ENCODE results near the gene DMD. TPM values are rescaled to one million over a fixed set of nuclear protein-coding genes. Genes with fewer than 3 reads are reported as not detected.

Gene DMD
- total and polyA plus RNA-seq, 9 donors, result 14.0 to 70.5 (median 37.6) TPM

- Histone ChIP-seq H3K27ac (no peak overlapping the region), H3K9me3 (no peaks in the 10 kb centered on the region), H3K36me3 (no peaks in the 10 kb centered on the region), H3K4me1 (ENCODE audit: insufficient read depth) (peaks cover 2% of the 10 kb centered on the region), H3K4me3 (no peak overlapping the region), H3K27me3 (no peaks in the 10 kb centered on the region)
- 61 to 70% (median 66%) methylated on average over 9 of the region's 9 CpGs for WGBS, 3 donors
- TF ChIP-seq CTCF (IDR thresholded peaks at IDR 0.05) (no peak), EP300 (IDR thresholded peaks at IDR 0.05) (no peak), POLR2A (IDR thresholded peaks at IDR 0.05) (no peak)
- intact Hi-C loops (cut with DNase I), result no loop called here
- no peak for DNase-seq
Measured at GRCh38 chrX:32644476-32645245, 566.7 kb downstream of the DMD start.

- intact Hi-C loops (cut with DNase I), result no loop called here
- WGBS, 3 donors, result 62 to 73% (median 69%) methylated on average over 3 of the region's 3 CpGs
- Histone ChIP-seq H3K4me3 (no peak overlapping the region), H3K36me3 (no peaks in the 10 kb centered on the region), H3K4me1 (ENCODE audit: insufficient read depth) (peaks cover 2% of the 10 kb centered on the region), H3K9me3 (no peaks in the 10 kb centered on the region), H3K27me3 (no peaks in the 10 kb centered on the region), H3K27ac (no peak overlapping the region)
- TF ChIP-seq EP300 (IDR thresholded peaks at IDR 0.05) (no peak), CTCF (IDR thresholded peaks at IDR 0.05) (no peak), POLR2A (IDR thresholded peaks at IDR 0.05) (no peak)
- no peak for DNase-seq
Measured at GRCh38 chrX:32642283-32642682, 569.1 kb downstream of the DMD start.

- intact Hi-C loops (cut with DNase I), result no loop called here
- 73 to 75% (median 74%) methylated on average over 5 of the region's 5 CpGs for WGBS, 3 donors
Measured at GRCh38 chrX:32618154-32618553, 593.2 kb downstream of the DMD start.

GRCh38 chrX:32614707-32615106 lies 596.6 kb downstream of the DMD start:
- no peaks in the 10 kb centered on the region for H3K36me3 ChIP-seq
- intact Hi-C loops (cut with DNase I), result no loop called here
- no peak overlapping the region for H3K27ac ChIP-seq
- WGBS, 3 donors, result 61 to 75% (median 64%) methylated on average over 2 of the region's 2 CpGs
- TF ChIP-seq EP300 (IDR thresholded peaks at IDR 0.05) (no peak), CTCF (IDR thresholded peaks at IDR 0.05) (no peak), POLR2A (IDR thresholded peaks at IDR 0.05) (no peak)
- H3K9me3 ChIP-seq, result no peaks in the 10 kb centered on the region
- no peak overlapping the region for H3K4me3 ChIP-seq
- no peak for DNase-seq
- no peaks in the 10 kb centered on the region for H3K4me1 ChIP-seq (ENCODE audit: insufficient read depth)
- no peaks in the 10 kb centered on the region for H3K27me3 ChIP-seq

More at GRCh38 chrX:32618154-32618553, 593.2 kb downstream of the DMD start:
- Histone ChIP-seq H3K27ac (no peak overlapping the region), H3K36me3 (no peaks in the 10 kb centered on the region), H3K4me1 (ENCODE audit: insufficient read depth) (no peaks in the 10 kb centered on the region), H3K4me3 (no peak overlapping the region), H3K9me3 (no peaks in the 10 kb centered on the region), H3K27me3 (no peaks in the 10 kb centered on the region)
- TF ChIP-seq EP300 (IDR thresholded peaks at IDR 0.05) (no peak), CTCF (IDR thresholded peaks at IDR 0.05) (no peak), POLR2A (IDR thresholded peaks at IDR 0.05) (no peak)
- no peak for DNase-seq

Data from ovary (tissue), 9 donors.